T-helper 1 cell treated with Interleukin-12 subunit alpha and Interleukin-12 subunit beta and Interleukin-4 antibody, amounts not matched to agents 30 μg/mL and 1 μg/mL, for 36 hours (primary cell): Measurements from ENCODE around the gene STRA6.

Experiments
- H3K27ac Mint-ChIP-seq: one replicate; pipeline ENCODE4 v1.8.0; 2021; ENCODE audit warnings: mild to moderate bottlenecking, mixed read lengths
- H3K27me3 Mint-ChIP-seq: one replicate; pipeline ENCODE4 v1.8.0; 2021; ENCODE audit warnings: low read depth, mixed read lengths
- H3K36me3 Mint-ChIP-seq: one replicate; pipeline ENCODE4 v1.8.0; 2021; ENCODE audit warnings: low read depth, mixed read lengths
- H3K4me1 Mint-ChIP-seq: one replicate; pipeline ENCODE4 v1.8.0; 2021; ENCODE audit warnings: low read depth, mixed read lengths
- H3K4me3 Mint-ChIP-seq: one replicate; pipeline ENCODE4 v1.8.0; 2021; ENCODE audit warnings: mild to moderate bottlenecking, moderate library complexity, mixed read lengths
- H3K9me3 Mint-ChIP-seq: one replicate; pipeline ENCODE4 v1.8.0; 2021; ENCODE audit warnings: mixed read lengths

The STRA6 gene

DNA sequence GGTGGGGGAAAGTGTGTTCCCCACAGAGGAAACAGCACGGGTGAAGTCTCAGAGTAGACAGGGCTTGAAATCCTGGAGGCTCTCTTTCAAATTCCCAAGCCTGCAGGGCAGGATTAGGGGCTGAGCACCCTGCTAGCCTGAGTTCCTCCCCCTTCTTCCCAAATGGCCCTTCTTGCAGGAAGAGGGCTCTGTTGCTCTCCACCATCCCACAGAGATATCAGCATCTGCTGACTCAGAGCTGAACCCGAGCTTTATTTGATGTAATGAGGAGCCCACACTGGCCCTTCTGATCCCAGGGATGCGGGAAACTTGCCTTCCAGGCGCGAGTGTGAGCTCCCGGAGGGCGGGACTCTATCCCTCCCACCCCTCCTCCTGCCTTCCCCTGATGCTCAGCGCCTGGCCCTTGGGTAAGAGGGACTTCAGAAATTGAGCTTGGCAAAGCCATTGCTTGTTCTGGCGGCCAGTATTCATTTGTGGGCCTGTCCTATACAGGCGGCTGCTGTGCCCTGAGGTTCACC is 1.4 kb upstream of the STRA6 start:
- H3K36me3 Mint-ChIP-seq, result no peaks in the 10 kb centered on the region
- peaks cover 13% of the 10 kb centered on the region for H3K27me3 Mint-ChIP-seq
- no peak overlapping the region for H3K27ac Mint-ChIP-seq
- H3K4me1 Mint-ChIP-seq, result peaks cover 2% of the 10 kb centered on the region
- no peaks in the 10 kb centered on the region for H3K9me3 Mint-ChIP-seq
- no peak overlapping the region for H3K4me3 Mint-ChIP-seq

DNA sequence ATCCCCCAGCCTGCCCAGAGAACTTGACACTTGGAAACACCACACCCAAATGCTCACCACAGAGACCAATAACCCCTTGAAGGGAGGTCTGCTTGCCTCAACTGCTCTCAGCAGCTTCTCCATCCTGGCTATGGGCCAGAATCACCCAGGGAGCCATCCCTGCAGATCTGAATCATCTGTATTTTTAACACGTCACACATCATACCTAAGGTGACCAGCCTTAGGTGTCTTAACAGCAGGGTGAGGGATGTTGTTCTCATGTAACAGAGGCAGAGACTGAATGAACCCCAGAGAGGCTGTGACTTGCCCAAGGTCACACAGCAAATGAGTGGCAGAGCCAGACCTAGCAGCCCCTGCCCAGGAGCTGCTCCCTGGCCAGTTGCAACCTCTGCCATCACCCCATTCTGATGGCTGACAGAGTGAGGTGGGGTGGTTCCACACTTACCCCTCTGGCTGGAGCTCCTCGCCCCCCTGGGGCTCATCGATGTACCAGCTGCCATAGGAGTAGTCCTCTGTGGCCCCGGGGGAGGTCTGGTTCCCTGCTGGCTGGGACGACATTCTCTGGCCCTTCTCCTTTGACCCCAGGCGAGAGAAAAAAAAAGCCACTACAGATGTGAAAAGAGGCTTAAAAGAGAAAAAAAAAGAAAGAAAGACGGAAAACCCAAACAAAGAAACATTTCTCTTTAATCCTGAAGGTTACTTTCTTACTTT is 722 bp downstream of the STRA6 start:
- Mint-ChIP-seq H3K27ac (no peak overlapping the region), H3K27me3 (peaks cover 7% of the 10 kb centered on the region), H3K36me3 (no peaks in the 10 kb centered on the region), H3K4me3 (no peak overlapping the region), H3K9me3 (no peaks in the 10 kb centered on the region), H3K4me1 (peaks cover 2% of the 10 kb centered on the region)

DNA sequence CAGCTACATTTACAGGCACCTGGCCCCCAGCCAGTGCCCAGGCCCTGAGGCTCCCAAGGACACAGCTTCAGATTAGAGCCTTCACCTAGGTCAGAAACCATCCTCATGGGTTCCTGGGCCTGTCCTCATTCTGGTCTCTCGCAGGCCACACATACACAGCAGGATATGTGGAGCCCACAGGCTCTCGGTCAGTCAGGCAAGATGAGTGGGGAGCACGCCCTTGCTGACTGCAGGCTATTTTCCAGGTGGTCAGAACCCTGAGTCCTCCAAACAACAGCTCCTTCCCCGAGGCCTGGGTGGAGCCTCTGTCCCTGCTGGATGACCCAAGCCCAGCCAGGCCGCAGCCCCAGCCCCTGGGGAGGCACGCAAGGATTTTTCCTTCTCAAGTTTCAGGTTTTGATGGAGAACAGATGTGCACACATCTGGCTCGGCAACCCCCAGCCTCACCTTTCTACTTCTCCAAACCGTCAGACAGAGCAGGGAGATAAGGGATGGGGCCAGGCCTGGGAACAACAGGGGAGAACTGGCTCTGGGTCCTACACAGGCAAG is 1.6 kb downstream of the STRA6 start:
- Mint-ChIP-seq H3K36me3 (no peaks in the 10 kb centered on the region), H3K4me1 (peaks cover 2% of the 10 kb centered on the region), H3K27me3 (peaks cover 3% of the 10 kb centered on the region), H3K4me3 (no peak overlapping the region), H3K27ac (no peak overlapping the region), H3K9me3 (no peaks in the 10 kb centered on the region)

DNA sequence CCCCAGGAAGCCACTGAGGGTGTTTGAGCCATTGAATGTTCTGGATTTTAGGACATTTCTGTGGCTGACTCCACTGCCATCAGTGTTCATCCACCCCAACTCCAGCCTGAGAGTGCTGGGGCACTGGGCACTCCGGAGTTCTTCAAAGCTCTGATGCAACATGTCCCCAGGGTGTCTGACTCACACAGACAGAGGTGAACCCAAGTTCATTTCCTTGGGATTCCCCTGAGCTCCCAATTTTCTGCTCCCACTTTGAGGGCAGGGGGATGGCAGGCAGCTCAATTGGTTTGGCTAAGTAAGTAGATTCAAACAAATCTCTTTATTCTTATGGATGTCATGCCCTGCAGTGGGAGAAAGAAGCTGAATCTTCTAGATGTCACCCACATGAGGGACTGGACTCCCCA is 2.2 kb downstream of the STRA6 start:
- Mint-ChIP-seq H3K27ac (no peak overlapping the region), H3K27me3 (peaks cover 3% of the 10 kb centered on the region), H3K36me3 (no peaks in the 10 kb centered on the region), H3K4me3 (no peak overlapping the region), H3K9me3 (no peaks in the 10 kb centered on the region), H3K4me1 (peaks cover 2% of the 10 kb centered on the region)

DNA sequence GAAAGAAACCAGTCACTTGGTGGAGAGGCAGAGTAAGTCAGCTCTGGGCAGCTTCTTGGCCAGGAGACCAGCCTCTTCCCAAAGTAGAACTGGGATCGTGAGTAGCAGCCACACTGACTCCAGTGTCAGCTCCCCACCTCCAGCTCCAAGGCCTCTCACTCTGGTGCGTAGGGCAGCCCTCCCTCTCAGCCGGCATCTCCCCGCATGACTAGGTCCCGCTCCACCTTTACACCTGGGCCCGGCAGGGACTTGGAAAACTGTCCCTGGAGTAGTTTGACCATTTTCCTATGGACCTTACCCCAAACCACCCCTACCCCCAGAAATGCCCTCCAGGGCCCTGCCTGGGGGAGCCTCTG is 3.3 kb downstream of the STRA6 start:
- no peak overlapping the region for H3K27ac Mint-ChIP-seq
- no peaks in the 10 kb centered on the region for H3K27me3 Mint-ChIP-seq
- H3K9me3 Mint-ChIP-seq, result no peaks in the 10 kb centered on the region
- no peak overlapping the region for H3K4me3 Mint-ChIP-seq
- H3K4me1 Mint-ChIP-seq, result peaks cover 2% of the 10 kb centered on the region
- H3K36me3 Mint-ChIP-seq, result no peaks in the 10 kb centered on the region

DNA sequence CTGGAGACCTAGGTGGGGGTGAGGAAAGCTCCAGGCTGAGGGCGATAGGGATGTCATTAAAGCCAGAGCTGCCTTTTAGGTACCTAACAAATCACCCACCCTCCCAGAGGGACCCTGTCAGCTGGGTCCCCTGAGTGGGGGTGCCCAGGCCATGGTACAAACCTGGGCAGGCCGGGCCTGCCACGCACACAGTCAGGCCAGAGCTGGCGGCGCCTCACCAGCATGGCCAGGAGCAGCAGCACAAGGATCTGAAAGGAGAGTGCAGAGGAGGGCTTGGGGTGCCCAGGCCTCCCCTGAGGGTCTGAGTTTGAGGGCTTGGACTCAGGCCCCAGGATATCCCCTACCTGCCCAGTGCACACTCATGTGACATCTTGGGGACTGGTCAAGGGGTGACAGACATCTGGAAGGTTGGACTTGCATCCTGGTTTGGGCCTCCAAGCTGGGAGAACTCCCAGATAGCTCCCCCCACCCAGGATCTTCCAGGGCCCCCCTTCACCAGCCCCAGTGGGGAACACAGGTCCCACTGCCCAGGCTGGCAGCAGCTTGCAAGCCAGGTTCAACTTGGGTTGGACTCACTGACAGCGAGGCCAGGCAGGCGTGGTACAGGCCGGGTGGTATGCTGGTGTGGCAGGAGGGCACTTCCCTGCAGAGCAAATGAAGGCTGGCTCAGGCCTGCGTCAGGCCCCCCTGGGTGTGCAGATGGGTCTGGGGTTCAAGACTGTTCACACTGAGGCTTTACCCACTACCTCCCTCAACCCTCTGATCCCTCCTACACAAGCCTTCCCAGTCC is 5.2 kb downstream of the STRA6 start:
- Mint-ChIP-seq H3K36me3 (no peaks in the 10 kb centered on the region), H3K4me1 (peaks cover 2% of the 10 kb centered on the region), H3K27me3 (no peaks in the 10 kb centered on the region), H3K27ac (no peak overlapping the region), H3K9me3 (no peaks in the 10 kb centered on the region), H3K4me3 (no peak overlapping the region)

DNA sequence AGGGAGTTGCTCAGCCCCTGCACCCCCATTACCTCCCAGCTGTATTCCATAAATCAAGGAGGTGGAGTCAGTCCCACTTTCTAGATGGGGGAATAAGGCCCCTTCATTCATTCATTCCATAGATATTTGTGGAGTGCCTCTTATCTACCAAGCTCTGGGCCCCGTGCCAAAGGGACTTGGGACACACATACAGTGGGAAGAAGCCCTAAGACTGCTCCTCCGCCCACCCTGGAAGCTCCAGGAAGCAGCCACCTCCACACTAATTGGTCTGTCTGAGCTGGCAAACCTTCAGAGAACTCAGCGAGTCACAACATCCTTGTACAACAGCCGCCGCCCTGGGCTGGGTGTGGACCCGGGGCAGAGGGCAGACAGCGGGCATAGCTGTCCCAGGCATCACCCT is 6.4 kb downstream of the STRA6 start:
- Mint-ChIP-seq H3K27ac (no peak overlapping the region), H3K9me3 (no peaks in the 10 kb centered on the region), H3K36me3 (no peaks in the 10 kb centered on the region), H3K4me1 (no peaks in the 10 kb centered on the region), H3K4me3 (no peak overlapping the region), H3K27me3 (no peaks in the 10 kb centered on the region)

DNA sequence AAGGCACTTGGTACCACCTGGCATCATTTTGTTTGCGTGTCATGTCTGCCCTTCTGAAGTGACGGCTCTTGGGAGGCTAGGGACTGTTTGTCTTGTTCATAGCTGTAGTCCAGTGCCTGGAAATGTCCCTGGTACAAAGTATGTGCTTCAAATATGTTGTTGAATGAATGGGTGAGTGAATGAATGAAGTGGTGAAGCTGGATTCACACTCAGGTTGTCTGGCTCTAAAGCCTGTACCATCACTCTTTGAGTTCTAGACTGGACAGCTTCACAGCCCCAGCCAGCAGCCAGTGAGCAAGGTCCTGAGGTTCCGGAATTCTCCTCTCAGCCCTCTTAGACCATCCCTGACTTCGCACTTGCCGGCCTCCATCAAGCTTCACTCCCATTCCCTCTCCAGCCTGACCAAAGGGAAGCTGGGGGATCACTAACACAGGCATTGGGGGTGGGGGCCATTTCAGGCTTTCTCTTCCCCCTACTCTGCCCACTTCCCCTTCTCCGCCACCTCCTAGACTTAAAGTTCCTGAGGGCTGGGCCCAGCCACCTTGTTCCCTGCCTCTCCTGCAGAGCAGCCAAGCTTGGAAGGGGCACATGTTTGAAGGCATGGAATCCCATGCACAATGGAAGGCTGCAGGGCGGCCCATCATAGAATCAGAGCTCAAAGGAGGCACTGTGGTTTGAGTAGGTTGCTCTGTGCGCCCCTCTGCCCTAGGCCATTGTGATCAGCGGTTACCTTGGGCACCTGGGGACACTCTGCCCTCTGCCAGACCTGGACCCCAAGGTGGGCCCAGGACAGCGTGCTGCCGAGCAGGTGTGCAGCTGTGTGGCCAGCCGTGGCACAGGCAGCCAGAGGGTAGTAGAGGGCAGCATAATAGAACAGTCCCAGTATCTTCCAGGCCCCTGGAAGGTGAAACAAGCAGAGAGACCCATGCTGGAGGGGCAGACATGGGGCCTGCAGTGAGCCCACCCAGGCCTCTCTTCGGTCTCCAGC is 7.7 kb downstream of the STRA6 start:
- H3K27me3 Mint-ChIP-seq, result no peaks in the 10 kb centered on the region
- H3K27ac Mint-ChIP-seq, result no peak overlapping the region
- H3K9me3 Mint-ChIP-seq, result no peaks in the 10 kb centered on the region
- H3K4me1 Mint-ChIP-seq, result no peaks in the 10 kb centered on the region
- H3K36me3 Mint-ChIP-seq, result no peaks in the 10 kb centered on the region
- H3K4me3 Mint-ChIP-seq, result no peak overlapping the region

DNA sequence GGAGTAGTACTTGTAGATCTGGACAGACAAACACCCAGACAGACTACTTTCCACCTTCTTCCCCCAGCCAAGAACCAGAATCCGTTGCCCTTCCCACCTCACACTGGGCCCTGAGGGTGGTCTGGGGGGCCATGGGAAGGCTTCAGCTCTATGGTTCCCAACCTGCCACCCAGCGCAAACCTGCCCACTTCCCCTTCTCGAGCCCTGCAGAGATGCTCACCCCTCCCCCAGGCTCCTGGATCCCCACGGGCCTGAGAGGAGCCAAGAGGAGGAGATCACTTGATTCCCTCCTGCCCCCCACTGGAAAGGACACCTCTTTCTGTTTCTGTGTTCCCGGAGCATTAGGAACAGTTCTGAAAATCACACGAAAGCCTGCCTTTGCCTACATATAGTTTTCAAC is 8.7 kb downstream of the STRA6 start:
- no peak overlapping the region for H3K4me3 Mint-ChIP-seq
- H3K4me1 Mint-ChIP-seq, result no peaks in the 10 kb centered on the region
- H3K36me3 Mint-ChIP-seq, result no peaks in the 10 kb centered on the region
- H3K27me3 Mint-ChIP-seq, result no peaks in the 10 kb centered on the region
- no peak overlapping the region for H3K27ac Mint-ChIP-seq
- H3K9me3 Mint-ChIP-seq, result no peaks in the 10 kb centered on the region

DNA sequence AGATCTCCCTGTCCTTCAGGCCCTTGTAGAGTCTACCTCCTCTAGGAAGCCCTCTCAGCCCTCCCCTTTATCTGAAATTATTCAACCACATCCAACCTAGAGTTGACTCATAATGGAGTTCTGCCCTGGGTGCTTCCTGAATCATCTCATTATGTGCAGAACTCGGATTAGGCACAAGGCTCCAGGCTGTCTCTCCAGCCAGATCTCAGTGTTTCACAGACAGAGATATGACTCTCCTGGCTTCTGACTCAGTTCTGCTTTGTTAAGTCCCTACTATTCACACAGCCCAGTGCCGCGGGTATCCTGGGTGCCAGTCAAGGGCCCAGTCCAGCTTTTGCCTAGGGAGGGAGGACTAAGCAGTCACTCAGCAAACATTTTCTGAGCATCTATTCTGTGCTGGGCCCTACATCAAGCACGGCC is 9.3 kb downstream of the STRA6 start:
- H3K4me3 Mint-ChIP-seq, result no peak overlapping the region
- no peaks in the 10 kb centered on the region for H3K36me3 Mint-ChIP-seq
- H3K4me1 Mint-ChIP-seq, result no peaks in the 10 kb centered on the region
- no peaks in the 10 kb centered on the region for H3K9me3 Mint-ChIP-seq
- H3K27me3 Mint-ChIP-seq, result no peaks in the 10 kb centered on the region
- H3K27ac Mint-ChIP-seq, result no peak overlapping the region

DNA sequence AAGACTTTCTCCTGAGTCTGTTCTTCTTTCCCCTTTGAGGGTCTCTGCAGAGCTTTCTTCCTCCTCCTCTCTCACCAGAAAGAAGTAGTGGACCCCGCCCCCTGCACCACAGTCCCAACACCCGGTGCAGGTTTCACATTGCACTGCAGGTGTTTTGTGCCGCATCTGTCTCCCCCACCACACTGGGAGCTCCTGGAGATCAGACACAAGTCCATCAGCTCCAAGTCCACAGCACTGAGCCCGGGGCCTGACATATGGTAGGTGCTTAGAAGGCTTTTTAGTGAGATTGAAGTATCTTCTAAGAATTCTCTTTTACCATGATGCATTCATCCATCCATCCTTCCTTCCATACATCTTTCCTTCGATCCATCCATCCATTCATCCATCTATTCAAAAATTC is 9.8 kb downstream of the STRA6 start:
- Mint-ChIP-seq H3K4me3 (no peak overlapping the region), H3K36me3 (no peaks in the 10 kb centered on the region), H3K27me3 (no peaks in the 10 kb centered on the region), H3K4me1 (no peaks in the 10 kb centered on the region), H3K27ac (no peak overlapping the region), H3K9me3 (no peaks in the 10 kb centered on the region)

DNA sequence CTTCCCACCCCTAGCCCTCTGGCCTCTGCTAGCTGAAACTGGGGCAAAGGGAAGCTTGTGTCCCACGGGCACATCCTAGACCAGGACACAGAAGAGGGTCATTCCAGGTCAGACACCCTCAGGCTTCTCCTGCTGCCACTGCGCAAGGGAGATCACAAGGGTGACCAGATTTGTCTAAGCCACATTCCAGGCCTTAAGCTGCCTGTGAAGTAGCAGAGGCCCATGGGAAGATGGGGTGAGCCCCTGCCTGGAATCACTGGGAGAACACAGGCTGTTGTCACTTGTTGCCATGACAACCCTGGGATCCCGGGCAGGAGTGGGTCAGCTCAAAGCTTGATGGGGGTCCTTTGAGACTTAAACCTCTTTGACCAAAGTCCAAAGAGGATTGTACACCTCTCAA is 10.8 kb downstream of the STRA6 start:
- Mint-ChIP-seq H3K4me3 (no peak overlapping the region), H3K27ac (no peak overlapping the region), H3K9me3 (no peaks in the 10 kb centered on the region), H3K4me1 (no peaks in the 10 kb centered on the region), H3K27me3 (no peaks in the 10 kb centered on the region), H3K36me3 (no peaks in the 10 kb centered on the region)

DNA sequence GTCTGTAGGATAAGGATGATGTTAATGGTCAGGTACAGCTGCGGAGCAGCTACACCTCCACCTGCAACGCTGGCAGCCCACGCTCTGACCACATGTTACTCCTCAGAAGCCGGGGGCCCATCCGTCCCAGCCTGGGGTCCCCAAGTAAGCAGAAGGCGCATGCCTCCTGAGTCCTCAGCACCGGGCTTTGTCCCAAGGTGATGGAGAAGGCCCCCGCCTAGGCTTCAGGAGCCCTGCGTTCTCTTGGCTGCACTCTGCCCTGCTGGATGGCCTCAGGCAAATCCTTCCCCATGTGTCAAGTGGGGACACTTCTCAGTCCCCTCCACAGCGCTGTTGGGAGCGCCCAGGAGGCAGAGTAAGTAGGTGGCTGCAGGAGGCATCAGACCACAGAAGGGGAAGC is 14.4 kb downstream of the STRA6 start:
- no peaks in the 10 kb centered on the region for H3K27me3 Mint-ChIP-seq
- H3K27ac Mint-ChIP-seq, result no peak overlapping the region
- no peak overlapping the region for H3K4me3 Mint-ChIP-seq
- H3K4me1 Mint-ChIP-seq, result no peaks in the 10 kb centered on the region
- no peaks in the 10 kb centered on the region for H3K36me3 Mint-ChIP-seq
- no peaks in the 10 kb centered on the region for H3K9me3 Mint-ChIP-seq

DNA sequence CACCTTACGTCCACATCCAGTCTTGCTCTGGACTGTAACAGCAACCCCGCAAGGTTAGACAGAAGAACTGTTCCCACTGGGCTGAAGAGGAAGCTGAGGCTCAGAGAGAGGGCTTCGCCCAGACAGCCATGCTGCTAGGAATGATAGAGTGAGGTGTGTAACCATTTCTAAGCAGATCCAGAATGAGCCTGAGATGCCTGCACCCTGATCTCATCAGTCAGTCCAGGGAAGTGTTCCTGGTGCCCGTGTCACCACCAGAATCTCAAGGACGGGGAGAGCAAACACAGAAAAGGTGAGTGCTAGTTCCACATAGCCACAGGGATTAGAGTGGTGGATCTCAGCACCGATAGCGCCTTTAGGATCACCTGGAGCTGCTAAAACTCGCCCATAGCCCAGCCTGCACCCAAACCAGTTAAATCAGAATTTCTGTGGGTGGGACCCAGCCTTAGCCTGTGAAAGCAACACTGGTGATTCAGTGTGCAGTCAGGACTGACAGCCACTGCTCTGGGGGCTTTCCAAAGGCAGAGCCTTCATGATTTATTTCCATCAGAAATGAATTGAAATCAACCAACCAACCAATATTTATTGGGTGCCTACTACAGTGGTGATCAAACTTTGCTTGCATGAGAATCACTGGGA is 16.8 kb downstream of the STRA6 start:
- no peaks in the 10 kb centered on the region for H3K27me3 Mint-ChIP-seq
- no peaks in the 10 kb centered on the region for H3K4me1 Mint-ChIP-seq
- H3K27ac Mint-ChIP-seq, result no peak overlapping the region
- no peak overlapping the region for H3K4me3 Mint-ChIP-seq
- H3K9me3 Mint-ChIP-seq, result no peaks in the 10 kb centered on the region
- H3K36me3 Mint-ChIP-seq, result no peaks in the 10 kb centered on the region
